CD14-positive monocyte (primary cell): ENCODE measurements around the gene OPN1SW. TPM values are rescaled to one million over a fixed set of nuclear protein-coding genes. Genes with fewer than 3 reads are reported as not detected.

Experiments used
- DNase-seq, 3 donors: peaks; one replicate each; pipeline ENCODE4 v3.0.0-alpha.2; 2011 to 2022
- H2AFZ ChIP-seq: 2 replicates; pipeline ENCODE4 v1.6.0; 2012; ENCODE audit warnings: mild to moderate bottlenecking, low read depth, low read length, inconsistent platforms; ENCODE audit not compliant: insufficient read depth, poor library complexity, severe bottlenecking
- H3K27ac ChIP-seq, 2 donors: 1 replicate in 1 of 2; 2 replicates in 1 of 2; pipeline ENCODE4 v1.5.1; 2012 to 2013; ENCODE audit warnings: low read length in 2 of 2, control low read depth in 1 of 2, inconsistent platforms in 1 of 2, low read depth in 1 of 2, mild to moderate bottlenecking in 1 of 2
- H3K27me3 ChIP-seq, 2 donors: one replicate each; pipeline versions ENCODE4 v1.6.0 to v1.6.1; 2011 to 2013; ENCODE audit warnings: low read length in 2 of 2; ENCODE audit not compliant: control insufficient read depth in 2 of 2, insufficient read depth in 2 of 2
- H3K36me3 ChIP-seq, 2 donors: replicated peaks in 1 of 2; 1 replicate in 1 of 2; 2 replicates in 1 of 2; pipeline versions ENCODE4 v1.5.1 to v1.6.1; 2012 to 2013; ENCODE audit warnings: low read length in 2 of 2, control low read depth in 1 of 2, inconsistent platforms in 1 of 2, mild to moderate bottlenecking in 1 of 2; ENCODE audit not compliant: insufficient read depth in 2 of 2, control insufficient read depth in 1 of 2
- H3K4me1 ChIP-seq, 2 donors: 1 replicate in 1 of 2; 2 replicates in 1 of 2; pipeline versions ENCODE4 v1.5.1 to v1.6.1; 2012 to 2013; ENCODE audit warnings: low read length in 2 of 2, control low read depth in 1 of 2, inconsistent platforms in 1 of 2, mild to moderate bottlenecking in 1 of 2, moderate library complexity in 1 of 2; ENCODE audit not compliant: insufficient read depth in 2 of 2, control insufficient read depth in 1 of 2
- H3K4me2 ChIP-seq: replicated peaks from 2 replicates; pipeline ENCODE3; 2012; ENCODE audit warnings: low read length, moderate library complexity, mild to moderate bottlenecking; ENCODE audit not compliant: poor library complexity, severe bottlenecking; ENCODE audit errors: extremely low read depth
- H3K4me3 ChIP-seq, 3 experiments: fragments of 200-600 bp in 1 of 3; sonication (generic) in 1 of 3; replicated peaks in 1 of 3; 1 replicate in 2 of 3; 2 replicates in 1 of 3; pipeline ENCODE4 v1.5.1; 2011 to 2013; ENCODE audit warnings: low read length in 3 of 3, mild to moderate bottlenecking in 3 of 3, control low read depth in 2 of 3, low read depth in 2 of 3, inconsistent platforms in 1 of 3, moderate library complexity in 1 of 3
- H3K79me2 ChIP-seq: 2 replicates; pipeline ENCODE4 v1.6.0; 2012; ENCODE audit warnings: mild to moderate bottlenecking, control low read depth, inconsistent platforms, low read length, moderate library complexity; ENCODE audit not compliant: insufficient read depth
- H3K9ac ChIP-seq: 2 replicates; pipeline ENCODE4 v1.6.0; 2017; ENCODE audit warnings: low read length, mild to moderate bottlenecking; ENCODE audit not compliant: insufficient read depth, poor library complexity, severe bottlenecking
- H3K9me3 ChIP-seq, 2 donors: replicated peaks in 1 of 2; 1 replicate in 1 of 2; 2 replicates in 1 of 2; pipeline versions ENCODE4 v1.5.1 to v1.6.1; 2012 to 2013; ENCODE audit warnings: low read length in 2 of 2, control low read depth in 1 of 2; ENCODE audit not compliant: control insufficient read depth in 1 of 2, insufficient read depth in 1 of 2
- H4K20me1 ChIP-seq: 2 replicates; pipeline ENCODE4 v1.6.0; 2012; ENCODE audit warnings: mild to moderate bottlenecking, low read length, control low read depth, moderate library complexity; ENCODE audit not compliant: insufficient read depth
- H3K27ac Mint-ChIP-seq, 7 donors: one replicate each; pipeline ENCODE4 v1.8.0; 2020; ENCODE audit warnings: mild to moderate bottlenecking in 7 of 7, mixed read lengths in 7 of 7, moderate library complexity in 6 of 7, inconsistent platforms in 2 of 7
- H3K27me3 Mint-ChIP-seq, 3 donors: one replicate each; pipeline ENCODE4 v1.8.0; 2021 to 2022; ENCODE audit warnings: low read depth in 3 of 3, mild to moderate bottlenecking in 3 of 3, mixed read lengths in 3 of 3, moderate library complexity in 3 of 3, inconsistent platforms in 1 of 3
- H3K36me3 Mint-ChIP-seq, 2 donors: one replicate each; pipeline ENCODE4 v1.8.0; 2020; ENCODE audit warnings: mixed read lengths in 2 of 2, inconsistent platforms in 1 of 2, mild to moderate bottlenecking in 1 of 2
- H3K4me1 Mint-ChIP-seq: one replicate; pipeline ENCODE4 v1.8.0; 2020; ENCODE audit warnings: mild to moderate bottlenecking, mixed read lengths
- H3K4me3 Mint-ChIP-seq, 2 donors: one replicate each; pipeline ENCODE4 v1.8.0; 2020; ENCODE audit warnings: mild to moderate bottlenecking in 2 of 2, mixed read lengths in 2 of 2, moderate library complexity in 1 of 2
- H3K9me3 Mint-ChIP-seq, 7 donors: one replicate each; pipeline ENCODE4 v1.8.0; 2020 to 2022; ENCODE audit warnings: mixed read lengths in 7 of 7, mild to moderate bottlenecking in 6 of 7, moderate library complexity in 6 of 7, inconsistent platforms in 2 of 7
- CTCF ChIP-seq: fragments of 200-600 bp; IDR thresholded peaks from one replicate; pipeline ENCODE4 v1.8.0; 2022; ENCODE audit warnings: antibody characterized with exemption, mild to moderate bottlenecking
- WGBS: methylation state at CpG from one replicate; pipeline ENCODE4 v1.1.5; 2013; ENCODE audit warnings: missing lambda C conversion rate; ENCODE audit not compliant: insufficient coverage; 5-methylcytosine and 5-hydroxymethylcytosine counted together
- intact Hi-C, 2 donors: fragments of 100-400 bp; cut with micrococcal nuclease; formaldehyde crosslinking; loops; one replicate each; pipeline versions ENCODE4 v1.15.0 to v1.15.1; 2023
- polyA plus RNA-seq, 3 donors: library from polyadenylated mRNA; depleted of rRNA in 1 of 3; unstranded in 2 of 3; stranded (reverse) in 1 of 3; fragments of 300-500 nt in 2 of 3; fragments of >200 nt in 1 of 3; fragmentation: Illumina TruSeq in 2 of 3; gene quantifications; 1 replicate in 2 of 3; 2 replicates in 1 of 3; pipeline ENCODE4 v1.2.3, GENCODE V29; 2012 to 2021

OPN1SW gene
- polyA plus RNA-seq, 3 donors: not detected

- Mint-ChIP-seq H3K4me3 (no peak overlapping the region), H3K4me1 (peaks cover 21% of the 10 kb centered on the region), H3K27ac (no peak overlapping the region), H3K36me3 (no peaks in the 10 kb centered on the region), H3K9me3 (peaks cover 0 to 2% (median 0%) of the 10 kb centered on the region in 7 donors), H3K27me3 (peaks cover 0 to 2% (median 1%) of the 10 kb centered on the region in 3 donors)
- H3K36me3 ChIP-seq: no peaks in the 10 kb centered on the region
- H2AFZ ChIP-seq: no peak overlapping the region
- no peaks in the 10 kb centered on the region for H3K79me2 ChIP-seq
- 89% methylated on average over 6 of the region's 11 CpGs for WGBS
- H3K9me3 ChIP-seq: no peaks in the 10 kb centered on the region
- H3K27ac ChIP-seq: no peak overlapping the region
- no peak for DNase-seq
- H3K4me1 ChIP-seq: peaks cover 32 to 35% of the 10 kb centered on the region in 2 donors
- intact Hi-C loops: no loop called here
- no peak overlapping the region for H3K9ac ChIP-seq
- no peaks in the 10 kb centered on the region for H3K27me3 ChIP-seq
- no peak for TF ChIP-seq CTCF
- H3K4me3 ChIP-seq: no peak overlapping the region
- no peaks in the 10 kb centered on the region for H4K20me1 ChIP-seq
- no peak overlapping the region for H3K4me2 ChIP-seq
Observed at GRCh38 chr7:128811631-128812430, 36.2 kb upstream of the OPN1SW start.

- no peak overlapping the region for H3K4me2 ChIP-seq
- peaks cover 0 to 2% (median 0%) of the 10 kb centered on the region in 7 donors for H3K9me3 Mint-ChIP-seq
- H3K4me1 Mint-ChIP-seq: peaks cover 18% of the 10 kb centered on the region
- TF ChIP-seq CTCF: no peak
- no peak overlapping the region for H3K27ac ChIP-seq
- no peak overlapping the region for H2AFZ ChIP-seq
- peaks cover 31 to 33% of the 10 kb centered on the region in 2 donors for H3K4me1 ChIP-seq
- H3K9ac ChIP-seq: no peak overlapping the region
- H3K9me3 ChIP-seq: no peaks in the 10 kb centered on the region
- intact Hi-C loops: no loop called here
- H3K27me3 ChIP-seq: no peaks in the 10 kb centered on the region
- WGBS: 100% methylated on average over 1 of the region's 3 CpGs
- peaks cover 1 to 2% (median 2%) of the 10 kb centered on the region in 3 donors for H3K27me3 Mint-ChIP-seq
- no peaks in the 10 kb centered on the region for H3K79me2 ChIP-seq
- DNase-seq: no peak
- H3K36me3 ChIP-seq: no peaks in the 10 kb centered on the region
- H3K4me3 Mint-ChIP-seq: no peak overlapping the region
- H4K20me1 ChIP-seq: no peaks in the 10 kb centered on the region
- no peak overlapping the region for H3K4me3 ChIP-seq
- no peaks in the 10 kb centered on the region for H3K36me3 Mint-ChIP-seq
- no peak overlapping the region for H3K27ac Mint-ChIP-seq
Observed at GRCh38 chr7:128810997-128811396, 35.4 kb upstream of the OPN1SW start.
